ENCODE data around the gene CPN2.

Gene CPN2

DNA sequence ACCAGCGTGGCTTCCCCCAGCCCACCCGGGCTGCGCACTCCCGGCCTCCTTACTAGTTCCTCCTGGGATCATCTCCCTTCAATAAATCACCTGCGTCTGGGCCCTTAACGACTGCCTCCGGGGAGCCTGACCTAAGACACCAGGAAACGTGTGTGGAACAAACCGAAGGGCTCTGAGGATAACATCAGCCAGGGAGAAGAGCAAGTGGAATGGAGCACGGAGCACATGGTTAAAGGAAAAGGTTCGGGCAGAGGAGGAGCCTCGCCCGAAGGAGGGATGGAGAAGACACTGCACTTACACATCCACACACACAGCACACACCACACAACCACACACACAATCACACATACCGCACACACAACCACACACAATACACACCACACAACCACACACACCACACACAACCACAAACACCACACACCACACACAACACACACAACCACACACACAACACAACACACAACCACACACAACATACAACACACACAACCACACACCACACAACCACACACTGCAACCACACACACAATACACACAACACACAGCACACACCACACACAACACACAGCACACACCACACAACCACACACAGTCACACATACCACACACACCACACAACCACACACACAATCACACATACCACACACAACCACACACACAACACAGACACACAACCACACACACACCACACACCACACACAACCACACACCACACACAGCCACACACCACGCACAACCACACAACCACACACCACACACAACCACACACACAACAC, 24.7 kb downstream of the CPN2 start:
- no peak for DNase-seq

DNA sequence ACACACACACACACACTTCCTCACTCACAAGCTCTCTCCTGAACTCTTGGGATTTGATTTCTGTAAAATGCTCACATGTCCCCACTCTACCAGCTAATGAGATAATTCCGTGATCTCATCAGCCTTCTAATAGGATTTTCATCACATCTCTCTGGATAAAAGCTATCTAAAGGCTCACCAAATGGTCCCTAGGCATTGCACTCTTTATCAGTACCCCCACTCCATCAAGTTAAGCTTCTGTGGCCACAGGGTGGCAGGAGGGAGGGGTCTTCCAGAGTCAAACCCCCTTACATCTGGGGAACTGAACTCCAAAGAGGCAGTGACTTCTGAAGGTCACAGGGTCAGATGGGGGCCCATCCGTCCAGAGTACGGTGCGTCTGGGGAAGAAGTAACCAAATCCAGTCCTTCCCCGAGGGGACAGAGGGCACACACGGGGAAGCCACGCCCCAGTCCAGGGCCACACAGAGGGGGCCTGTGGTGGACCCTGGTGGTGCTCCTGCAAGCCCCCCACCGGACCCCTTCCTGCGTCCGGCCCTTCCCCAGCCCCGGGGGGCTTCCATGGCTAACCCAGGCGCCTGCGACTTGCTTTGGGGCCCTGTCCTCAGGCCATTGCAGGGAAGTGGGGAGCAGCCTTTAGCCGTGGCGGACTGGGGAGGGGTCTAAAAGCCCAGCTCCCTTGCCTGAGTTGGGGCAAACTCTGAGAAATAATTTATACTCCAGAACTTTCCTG, 25.5 kb downstream of the CPN2 start:
- DNase-seq, result no peak

DNA sequence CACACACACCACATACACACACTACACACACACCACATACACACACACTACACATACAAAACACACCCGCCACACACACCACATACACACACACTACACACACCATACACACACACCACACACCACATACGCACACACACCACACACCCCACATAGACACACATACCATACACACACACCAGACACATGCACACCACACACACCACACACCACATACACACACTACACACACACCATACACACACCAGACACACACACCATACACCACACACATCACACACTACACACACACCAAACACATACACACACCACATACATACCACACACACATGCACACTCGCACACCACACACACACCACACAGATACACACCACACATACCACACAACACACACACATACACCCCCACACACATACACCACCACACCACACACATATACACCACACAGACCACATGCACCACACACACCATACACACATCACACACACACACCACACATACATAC, 26.3 kb downstream of the CPN2 start:
- DNase-seq, result no peak

DNA sequence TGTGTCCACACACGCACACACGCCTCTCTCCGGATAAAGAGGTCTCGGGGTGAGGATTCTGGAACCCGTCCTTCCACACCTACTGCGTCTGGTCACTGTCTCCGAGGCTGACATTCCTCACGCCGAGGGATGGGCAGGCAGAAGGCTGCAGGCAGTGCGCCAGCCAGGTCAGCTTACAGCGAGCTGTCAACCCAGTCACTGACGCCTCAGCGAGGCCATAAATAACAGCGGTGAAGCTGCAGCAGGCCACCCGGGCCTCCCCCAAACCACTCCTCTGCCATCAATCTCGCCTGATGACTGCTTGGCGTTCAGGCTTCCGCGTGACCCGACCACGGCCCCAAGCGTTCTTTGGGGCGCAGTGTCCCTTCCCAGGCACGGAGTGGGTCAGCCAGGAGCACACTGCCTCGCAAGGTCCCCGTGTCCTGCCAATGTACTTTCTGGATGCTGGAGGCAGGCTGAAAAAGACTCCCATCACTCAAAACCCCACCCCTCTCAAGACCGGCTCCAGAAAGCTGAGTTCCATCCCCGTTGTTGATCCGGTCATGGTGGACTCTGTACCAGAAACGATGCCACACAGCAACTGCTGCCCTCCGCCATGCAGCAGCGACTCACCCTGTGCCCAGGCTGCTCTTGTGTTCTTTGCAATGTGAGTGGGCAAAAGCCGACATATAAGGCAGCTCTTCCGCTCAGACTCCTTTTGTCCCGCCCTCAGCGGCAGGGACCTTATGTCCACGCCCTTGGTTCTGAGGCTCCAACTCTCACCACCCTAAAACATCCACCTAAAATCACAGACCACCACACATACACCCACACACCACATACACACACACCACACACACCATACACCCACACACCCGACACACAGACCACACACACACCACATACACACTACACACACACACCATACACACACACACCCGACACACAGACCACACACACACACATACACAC, 27.1 kb downstream of the CPN2 start:
- DNase-seq, result no peak

DNA sequence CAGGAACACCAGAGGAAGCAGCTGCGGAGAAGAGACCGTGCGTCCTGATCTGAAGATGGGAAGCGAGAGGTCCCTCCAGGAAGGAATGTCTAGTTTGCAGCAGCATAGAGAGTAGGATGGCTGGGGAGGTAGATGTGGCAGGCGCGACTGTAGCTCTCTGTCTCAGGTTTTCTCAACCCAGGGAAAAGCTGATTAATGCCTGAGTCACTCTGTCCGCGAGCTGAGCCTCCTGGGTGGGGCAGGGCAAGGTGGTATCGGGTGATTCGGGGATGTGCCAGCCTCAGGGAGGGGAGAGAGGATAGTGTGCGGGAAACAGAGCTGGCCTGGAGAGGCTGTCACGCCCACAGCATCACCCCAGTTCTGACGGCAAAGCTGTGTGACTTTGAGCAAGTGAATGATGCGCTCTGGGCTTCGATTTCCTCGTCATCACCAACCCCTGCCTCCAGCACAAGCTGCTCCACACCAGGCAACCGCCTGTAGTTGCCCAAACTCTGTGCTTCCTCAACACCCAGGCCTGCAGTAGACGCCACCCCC, 28.4 kb downstream of the CPN2 start:
- DNase-seq, result no peak

DNA sequence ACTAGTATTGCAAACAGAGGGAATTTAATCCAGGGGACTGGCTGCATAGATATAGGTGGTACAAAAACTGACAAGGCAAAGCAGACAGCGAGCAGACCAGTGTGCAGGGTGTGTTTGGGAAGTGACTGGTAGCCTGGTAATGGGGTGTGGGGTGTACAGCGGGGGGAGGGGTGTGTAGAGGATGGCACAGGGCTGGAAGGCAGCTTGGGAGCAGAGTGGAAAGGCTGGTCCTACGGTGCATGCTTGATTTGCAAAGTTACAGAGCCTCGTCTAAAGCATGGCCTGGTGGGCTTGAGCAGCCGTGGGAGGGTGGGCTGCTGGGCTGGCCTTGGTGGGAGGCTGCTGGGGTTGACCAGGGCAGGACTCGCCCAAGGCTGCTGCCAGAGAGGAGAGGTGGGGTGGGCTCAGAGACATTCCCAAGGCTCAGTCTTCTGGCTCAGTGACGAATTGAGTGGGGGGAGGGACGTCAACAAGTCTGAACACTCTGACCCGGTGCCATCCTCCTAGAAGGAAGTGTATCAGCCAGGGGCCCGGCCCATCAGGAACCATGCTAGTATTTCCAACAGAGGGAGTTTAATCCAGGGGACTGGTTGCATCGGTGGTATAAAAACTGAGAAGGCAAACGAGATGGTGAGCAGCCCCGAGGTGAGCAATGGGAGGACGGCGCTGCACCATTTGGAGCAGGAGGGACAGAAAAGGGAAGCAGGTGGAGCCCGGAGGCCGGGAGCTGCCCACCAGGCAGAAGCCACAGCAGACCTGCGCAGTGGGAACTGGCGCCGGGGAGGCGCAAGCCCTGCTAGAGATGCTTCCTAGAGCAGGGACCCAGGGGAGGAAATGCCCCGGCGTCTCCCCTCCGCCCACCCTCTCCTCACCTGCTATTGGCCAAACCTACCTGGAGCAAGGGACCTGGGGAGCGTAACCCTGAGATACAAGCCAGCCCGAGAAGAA, 29.2 kb downstream of the CPN2 start:
- DNase-seq, result no peak

DNA sequence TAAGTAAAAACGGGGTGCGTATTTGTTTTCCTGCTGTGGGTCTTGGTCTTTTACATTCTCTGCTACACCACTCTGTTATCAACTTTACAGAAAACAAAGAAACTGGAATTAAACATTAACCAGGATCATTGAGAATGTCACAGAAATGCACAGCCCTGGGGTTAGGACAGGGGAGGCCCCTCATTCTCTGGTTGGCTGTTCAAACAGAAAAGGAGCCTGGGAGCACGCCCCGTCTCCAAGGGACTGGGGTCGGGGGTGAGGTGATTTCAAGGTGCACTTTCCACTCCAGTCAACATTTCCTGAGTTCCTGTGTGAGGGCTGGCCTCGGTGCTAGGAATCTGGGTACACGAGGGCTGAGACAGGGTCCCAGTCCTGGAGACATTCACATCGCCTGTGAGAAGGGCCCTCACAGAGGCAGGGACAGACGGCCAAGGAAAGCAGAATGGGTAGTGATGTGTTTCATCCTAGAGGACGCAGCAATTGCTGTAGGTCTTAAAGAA, 30.3 kb downstream of the CPN2 start:
- no peak for DNase-seq

DNA sequence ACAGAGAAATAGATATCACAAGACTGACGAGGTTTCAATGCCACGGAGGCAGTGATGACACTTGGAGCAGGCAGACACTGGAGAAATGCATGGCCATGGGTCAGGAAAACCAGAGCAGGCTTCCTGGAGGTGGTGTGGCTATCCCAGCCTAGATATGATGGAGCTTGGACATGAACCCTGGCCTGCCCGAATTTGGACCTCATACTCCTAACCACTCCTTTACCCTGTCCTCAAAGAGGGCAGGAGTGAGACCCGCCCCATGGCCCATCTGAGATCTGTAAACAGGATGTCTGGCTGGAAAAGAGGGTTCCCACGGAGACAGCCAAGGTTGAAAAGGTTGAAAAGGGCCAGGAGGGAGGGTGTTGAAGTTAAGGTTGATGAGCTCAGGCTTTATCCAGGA, 31.0 kb downstream of the CPN2 start:
- no peak for DNase-seq

DNA sequence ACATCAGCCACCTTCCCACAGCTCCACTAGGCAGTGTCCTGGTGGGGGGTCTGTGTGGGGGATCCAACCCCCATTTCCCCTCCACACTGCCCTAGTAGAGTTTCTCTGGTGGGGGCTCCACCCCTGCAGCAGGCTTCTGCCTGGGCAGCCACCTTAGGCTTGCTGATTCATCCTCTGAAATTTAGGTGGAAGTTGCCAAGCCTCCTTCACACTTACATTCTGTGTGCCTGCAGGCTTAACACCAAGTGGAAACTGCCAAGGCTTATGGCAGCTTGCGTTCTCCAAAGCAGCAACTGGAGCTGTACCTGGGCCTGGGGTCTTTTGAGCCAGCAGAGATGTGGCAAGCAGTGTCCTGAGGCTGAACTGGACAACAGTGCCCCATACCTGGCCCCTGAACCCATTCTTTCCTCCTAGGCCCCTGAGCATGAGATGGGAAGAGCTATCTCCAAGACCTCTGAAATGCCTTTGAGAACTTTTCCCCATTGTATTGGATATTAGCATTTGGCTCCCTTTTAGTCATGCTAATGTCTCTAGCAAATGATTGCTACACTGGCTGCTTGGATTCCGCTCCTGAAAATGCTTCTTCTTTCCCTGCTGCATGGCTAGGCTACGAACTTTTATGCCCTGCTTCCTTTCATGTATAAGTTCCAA, 32.5 kb downstream of the CPN2 start:
- no peak for DNase-seq

DNA sequence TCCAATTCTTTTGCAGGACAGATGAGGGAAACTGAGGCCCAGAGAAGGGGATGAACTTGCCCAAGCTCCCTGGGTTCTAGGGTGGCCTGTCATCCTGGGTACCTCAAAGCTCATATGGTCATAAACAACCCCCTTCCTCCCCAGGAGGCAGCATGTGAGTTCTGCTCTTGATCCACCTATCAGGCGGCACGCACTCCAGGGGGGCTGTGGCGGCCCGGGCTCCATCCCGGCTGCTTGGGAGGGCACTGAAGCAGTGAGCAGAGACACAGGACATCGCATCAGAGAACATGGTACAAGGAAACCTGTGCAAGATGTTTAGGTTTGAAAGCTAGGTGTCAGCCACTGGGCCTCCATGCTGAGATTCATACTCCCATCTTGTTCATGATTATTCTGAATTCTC, 34.2 kb downstream of the CPN2 start:
- no peak for DNase-seq

DNA sequence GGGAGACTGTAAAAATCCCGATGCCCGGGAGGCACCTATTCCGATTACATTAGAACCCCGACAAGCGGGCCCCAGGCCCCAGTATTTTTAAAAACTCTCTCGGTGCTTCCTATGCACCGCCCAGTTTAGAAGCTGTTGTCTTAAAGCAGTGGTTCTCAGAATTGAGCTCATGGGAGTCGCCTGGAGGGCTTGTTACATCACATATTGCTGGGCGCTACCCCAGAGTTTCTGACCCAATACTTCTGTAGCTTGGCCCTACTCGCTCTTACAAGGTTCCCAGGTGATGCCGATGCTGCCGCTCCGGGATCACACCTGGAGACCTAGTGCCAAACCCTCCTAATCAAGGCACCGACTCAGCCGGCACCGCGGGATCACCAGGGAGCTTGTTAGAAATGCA, 35.2 kb downstream of the CPN2 start:
- no peak for DNase-seq

DNA sequence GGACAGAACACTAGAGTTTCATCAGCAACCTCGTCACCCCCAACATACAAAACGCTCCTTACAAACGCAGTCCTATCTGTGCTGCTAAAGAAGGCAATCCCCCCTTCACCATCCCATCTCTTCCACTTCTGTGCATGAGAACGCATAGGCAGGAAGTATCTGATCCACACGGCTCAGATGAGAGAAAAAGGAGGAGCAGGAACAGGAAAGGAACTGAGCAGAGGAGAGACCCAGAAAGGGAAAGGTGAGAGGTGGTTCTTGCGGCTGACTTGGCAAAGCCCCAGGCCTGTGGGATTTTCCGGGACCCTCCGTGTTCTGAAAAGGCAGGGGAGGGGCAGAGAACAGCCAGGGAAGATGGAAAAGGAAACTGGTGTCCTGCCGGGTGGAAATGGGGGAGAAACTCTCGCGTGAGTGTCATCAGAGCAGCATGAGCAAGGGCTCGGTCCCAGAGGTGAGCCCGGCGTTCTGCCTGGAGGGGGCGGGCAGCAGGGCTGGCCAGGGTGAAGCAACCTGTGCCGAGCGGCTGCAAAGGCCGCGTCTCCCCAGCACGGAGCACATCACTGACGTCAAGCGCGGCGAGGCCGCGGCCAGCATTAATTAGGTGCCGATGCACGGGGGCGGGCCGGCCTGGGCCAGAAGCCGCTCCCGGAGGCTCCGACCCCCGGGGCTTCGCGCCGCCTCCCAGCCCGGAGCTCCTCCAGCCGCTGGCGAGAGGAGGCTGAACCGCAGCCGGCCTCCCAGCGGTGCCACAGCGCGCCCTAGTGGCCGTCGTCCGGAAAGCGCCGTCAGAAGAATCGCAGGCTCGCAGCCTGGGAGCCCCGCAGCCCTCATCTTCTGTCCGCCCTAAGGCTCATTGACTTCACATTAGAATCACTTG, 35.8 kb downstream of the CPN2 start:
- peak; percentile 90 for DNase-seq

DNA sequence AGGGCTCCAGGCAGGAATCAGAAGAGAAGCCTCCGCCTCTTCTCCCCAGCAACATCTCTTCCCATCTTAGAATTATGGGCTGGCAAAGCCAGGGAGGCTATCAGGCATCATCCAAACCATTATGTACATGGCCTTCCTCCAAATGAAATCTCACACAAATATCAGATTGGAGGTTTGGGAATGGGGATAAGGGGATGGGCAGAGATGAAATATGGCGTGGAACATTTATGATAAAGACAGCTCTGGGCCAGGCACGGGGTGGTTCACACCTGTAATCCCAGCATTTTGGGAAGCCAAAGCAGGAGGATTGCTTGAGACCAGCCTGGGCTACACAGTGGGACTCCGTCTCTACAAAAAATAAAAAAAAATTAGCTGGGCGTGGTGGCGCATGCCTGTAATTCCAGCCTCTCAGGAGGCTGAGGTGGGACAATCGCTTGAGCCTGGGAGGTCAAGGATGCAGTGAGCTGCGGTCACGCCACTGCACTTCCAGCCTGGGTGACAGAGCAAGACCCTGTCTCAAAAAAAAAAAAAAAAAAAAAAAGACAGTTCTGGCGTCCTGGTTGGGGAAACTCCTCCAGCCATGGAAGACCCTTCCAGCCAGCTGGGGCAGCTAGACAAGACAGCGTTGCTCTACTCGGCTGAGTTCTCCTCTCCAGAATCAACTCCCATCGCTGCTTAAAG, 36.6 kb downstream of the CPN2 start:
- DNase-seq, result no peak

DNA sequence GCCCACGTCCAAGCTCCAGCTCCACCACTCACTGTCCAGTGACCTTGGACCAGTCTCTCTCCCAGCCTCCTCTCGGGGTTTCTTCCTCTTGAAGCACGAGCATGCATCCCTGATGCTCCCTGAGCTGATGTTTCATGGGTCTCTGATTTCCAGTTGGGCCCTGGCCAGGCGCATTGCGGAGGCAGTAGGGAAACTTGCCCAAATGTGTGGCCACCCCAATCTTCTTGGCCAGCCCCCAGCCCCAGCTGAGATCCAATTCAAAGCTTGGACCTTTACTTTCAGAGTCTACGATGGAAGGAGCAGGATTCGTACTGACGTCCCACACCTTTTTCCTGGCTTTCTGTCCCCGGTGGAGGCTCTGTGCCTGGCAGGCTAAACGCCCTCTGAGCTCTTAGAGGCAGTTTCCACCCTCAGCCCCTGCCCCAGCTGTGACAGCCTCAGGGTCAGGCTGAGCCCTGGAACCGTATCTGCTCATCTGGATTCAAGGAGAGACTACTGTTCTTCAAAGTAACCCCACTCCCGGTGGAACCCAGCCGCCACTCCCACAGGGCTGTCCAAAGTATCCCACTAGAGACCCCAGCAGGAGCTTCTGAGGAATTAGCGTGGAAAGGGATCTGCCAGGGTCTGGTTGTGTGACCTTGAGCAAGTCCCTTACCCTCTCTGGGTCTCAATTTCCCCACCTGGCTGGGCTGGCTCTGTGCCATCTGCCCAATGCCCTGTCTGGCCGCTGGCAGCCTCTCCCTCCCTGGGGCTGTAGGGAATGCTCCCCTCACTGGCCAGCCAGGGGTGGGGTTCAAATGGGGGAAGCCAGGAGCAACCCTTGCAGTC, 37.4 kb downstream of the CPN2 start:
- no peak for DNase-seq

DNA sequence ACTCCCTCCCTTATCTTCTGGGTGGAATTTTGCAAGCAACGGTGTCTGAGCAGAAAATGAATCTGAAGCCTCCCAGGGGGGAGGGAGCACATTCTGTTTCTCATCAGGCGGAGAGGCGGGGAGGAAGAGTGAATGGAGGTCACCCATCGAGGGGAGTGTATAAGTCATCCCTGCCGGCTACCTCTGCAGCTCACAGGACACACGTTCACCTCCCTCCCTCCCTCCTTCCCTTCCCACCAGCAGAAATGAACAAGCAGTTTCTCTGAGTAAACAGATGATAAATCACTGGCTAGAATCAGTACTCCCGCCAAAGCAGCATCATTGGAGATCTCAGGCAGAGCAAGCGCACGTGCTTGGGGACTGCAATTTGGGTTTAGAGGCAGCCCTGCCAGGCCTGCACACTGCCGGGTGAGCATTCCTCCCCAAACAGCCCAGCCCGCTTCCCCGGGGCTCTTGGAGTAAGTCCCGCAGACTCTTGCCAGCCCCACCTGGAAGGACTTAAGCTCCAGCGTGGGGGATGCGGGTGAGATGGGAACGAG, 38.3 kb downstream of the CPN2 start:
- no peak for DNase-seq

DNA sequence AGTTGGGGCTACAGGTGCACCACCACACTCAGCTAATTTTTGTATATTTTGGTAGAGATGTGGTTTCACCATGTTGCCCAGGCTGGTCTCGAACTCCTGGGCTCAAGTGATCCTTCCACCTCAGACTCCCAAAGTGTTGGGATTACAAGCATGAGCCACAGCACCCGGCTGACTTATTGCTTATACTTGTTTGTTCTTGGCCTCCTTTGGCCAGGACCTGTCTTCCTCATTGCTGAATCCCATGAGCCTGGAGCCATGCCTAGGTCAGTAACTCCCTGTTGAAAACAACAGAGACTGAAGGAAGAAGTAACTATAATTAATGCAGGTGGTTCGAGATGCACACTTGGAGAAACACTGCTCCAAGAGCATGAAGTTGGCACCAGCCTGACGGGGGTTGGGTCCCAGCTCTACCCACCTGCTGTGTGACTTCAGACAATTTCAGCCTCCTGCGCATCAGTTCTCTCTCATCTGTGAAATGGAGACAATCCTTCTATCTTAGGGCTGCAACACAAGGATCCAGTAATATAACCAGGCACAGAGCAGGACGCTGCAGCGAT, 38.9 kb downstream of the CPN2 start:
- no peak for DNase-seq

DNA sequence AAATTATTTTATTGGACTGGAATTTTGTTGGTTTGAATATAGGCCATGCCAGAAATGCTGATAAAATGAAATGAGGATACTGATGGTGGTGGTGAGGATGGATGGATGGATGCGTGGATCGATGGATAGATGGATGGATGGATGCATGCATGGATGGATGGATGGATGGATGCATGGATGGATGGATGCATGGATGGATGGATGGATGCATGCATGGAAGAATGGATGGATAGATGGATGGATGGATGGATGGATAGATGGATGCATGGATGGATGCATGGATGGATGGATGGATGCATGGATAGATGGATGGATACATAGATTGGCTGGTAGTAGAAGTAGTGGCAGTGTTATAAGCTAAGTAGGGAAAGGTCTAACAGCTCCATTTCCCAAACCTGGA, 40.1 kb downstream of the CPN2 start:
- DNase-seq, result no peak
